ENCODE results near the gene SV2C. TPM values are rescaled to one million over a fixed set of nuclear protein-coding genes. Genes with fewer than 3 reads are reported as not detected.
"Not testable (repeated sequence)": the region's sequence is repeated elsewhere in the genome, so short reads cannot be mapped to it uniquely, and the experiment has no call there.

Gene SV2C
- total RNA-seq, 1 donor from 2014 or later, result not detected

DNA sequence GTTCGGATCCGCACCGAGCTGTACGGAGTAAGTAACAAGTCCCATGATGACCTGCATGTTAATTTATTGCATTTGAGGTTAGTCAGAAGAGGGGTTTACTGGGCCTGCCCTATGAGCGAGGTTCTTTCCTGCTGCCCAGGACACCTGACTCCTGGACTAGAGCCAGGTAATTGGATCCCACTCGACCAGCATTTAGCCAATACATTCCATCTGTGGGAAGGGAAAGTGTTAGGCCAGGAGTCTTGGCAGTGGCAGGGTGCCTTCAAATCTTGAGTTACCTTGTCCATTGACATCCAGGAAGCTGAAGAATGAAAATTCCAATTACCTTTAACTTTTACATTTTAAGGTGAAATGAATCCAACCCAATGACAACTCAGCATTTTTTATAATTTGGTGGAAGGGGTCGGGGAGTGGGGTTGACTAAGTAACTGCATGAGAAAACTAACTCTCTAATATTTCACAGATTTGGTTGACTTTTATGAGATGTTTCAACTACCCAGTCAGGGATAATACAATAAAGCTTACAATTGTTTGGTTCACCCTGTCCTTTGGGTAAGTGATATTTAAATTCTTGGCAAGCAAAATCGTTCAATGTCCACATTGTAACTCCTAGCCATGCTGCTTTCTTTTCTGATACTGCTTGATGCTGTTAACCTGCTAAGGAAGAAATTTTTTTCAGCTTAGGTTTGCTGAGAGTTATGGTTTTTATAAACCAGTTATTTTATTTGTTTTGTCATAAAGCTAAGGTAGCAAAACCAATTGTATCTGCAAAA, 208.3 kb downstream of the SV2C start:
- DNase-seq (ENCODE audit: low read depth), result peak; percentile 48
- peak; percentile 81 for FAIRE-seq
- TF ChIP-seq, protein P1, sequence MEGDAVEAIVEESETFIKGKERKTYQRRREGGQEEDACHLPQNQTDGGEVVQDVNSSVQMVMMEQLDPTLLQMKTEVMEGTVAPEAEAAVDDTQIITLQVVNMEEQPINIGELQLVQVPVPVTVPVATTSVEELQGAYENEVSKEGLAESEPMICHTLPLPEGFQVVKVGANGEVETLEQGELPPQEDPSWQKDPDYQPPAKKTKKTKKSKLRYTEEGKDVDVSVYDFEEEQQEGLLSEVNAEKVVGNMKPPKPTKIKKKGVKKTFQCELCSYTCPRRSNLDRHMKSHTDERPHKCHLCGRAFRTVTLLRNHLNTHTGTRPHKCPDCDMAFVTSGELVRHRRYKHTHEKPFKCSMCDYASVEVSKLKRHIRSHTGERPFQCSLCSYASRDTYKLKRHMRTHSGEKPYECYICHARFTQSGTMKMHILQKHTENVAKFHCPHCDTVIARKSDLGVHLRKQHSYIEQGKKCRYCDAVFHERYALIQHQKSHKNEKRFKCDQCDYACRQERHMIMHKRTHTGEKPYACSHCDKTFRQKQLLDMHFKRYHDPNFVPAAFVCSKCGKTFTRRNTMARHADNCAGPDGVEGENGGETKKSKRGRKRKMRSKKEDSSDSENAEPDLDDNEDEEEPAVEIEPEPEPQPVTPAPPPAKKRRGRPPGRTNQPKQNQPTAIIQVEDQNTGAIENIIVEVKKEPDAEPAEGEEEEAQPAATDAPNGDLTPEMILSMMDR (IDR thresholded peaks at IDR 0.05; ENCODE audit: insufficient read depth, low read length, severe bottlenecking), result no peak
- Histone ChIP-seq H3K27me3 (ENCODE audit: control insufficient read depth, insufficient read depth, low read length) (no peaks in the 10 kb centered on the region), H3K4me3 (ENCODE audit: low read depth, low read length) (no peak overlapping the region), H3K36me3 (ENCODE audit: control insufficient read depth, insufficient read depth, low read length) (no peaks in the 10 kb centered on the region)

DNA sequence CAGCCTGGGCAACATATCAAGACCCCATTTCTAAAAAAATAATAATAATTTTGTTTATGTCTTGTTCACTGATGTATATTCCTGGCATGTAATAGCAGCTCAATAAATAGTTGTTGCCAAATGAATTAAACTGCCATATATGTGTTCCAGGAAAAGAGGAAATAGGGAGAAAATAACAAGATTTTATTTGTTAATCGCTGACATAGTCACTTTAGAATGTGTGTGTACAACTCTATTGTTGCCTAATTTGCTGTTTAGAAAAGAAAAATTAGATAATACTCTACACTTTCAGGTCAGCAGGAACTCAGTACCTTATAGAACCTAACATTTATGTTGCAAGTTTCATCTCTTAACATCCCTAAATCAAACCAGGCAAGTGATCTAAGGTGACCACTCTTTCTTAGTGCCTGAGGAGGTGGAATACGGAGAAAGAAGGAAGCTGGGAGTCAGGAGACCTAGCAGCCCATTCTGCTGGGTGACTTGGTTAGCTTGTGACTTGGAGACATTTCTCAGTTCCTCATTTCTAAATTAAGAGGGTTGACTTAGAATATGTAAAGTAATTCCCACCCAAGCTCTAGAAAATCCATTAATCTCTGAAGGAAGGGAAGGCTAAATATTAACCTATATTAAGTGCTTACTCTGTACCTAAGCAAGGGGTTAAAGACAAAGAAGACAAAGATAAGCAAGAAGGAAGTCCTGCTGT, 209.6 kb downstream of the SV2C start:
- H3K36me3 ChIP-seq (ENCODE audit: control insufficient read depth, insufficient read depth, low read length), result no peaks in the 10 kb centered on the region
- DNase-seq (ENCODE audit: low read depth), result no peak
- no peaks in the 10 kb centered on the region for H3K27me3 ChIP-seq (ENCODE audit: control insufficient read depth, insufficient read depth, low read length)
- TF ChIP-seq, protein P1 (IDR thresholded peaks at IDR 0.05; ENCODE audit: insufficient read depth, low read length, severe bottlenecking), result no peak
- no peak overlapping the region for H3K4me3 ChIP-seq (ENCODE audit: low read depth, low read length)
- no peak for FAIRE-seq

DNA sequence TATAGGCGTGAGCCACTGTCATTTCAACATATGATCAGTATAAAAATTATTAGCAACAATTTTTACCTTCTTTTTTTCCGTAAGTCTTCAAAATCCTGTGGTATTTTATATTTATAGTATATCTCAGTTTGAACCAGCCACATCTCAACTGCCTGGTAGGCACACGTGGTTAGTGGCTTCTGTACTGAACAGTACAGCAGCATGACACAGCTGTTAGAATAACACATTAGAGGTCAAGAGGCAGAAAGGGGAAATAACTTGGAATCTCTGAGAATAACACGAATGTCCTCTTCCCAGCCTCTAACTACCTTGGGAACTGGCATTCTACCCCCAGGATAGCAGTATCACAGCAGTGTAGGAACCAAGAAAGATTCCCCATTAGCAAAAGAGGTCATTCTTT, 211.4 kb downstream of the SV2C start:
- Histone ChIP-seq H3K36me3 (ENCODE audit: control insufficient read depth, insufficient read depth, low read length) (no peaks in the 10 kb centered on the region), H3K4me3 (ENCODE audit: low read depth, low read length) (no peak overlapping the region), H3K27me3 (ENCODE audit: control insufficient read depth, insufficient read depth, low read length) (no peaks in the 10 kb centered on the region)
- TF ChIP-seq, protein P1 (IDR thresholded peaks at IDR 0.05; ENCODE audit: insufficient read depth, low read length, severe bottlenecking), result no peak
- no peak for FAIRE-seq
- DNase-seq (ENCODE audit: low read depth), result no peak

DNA sequence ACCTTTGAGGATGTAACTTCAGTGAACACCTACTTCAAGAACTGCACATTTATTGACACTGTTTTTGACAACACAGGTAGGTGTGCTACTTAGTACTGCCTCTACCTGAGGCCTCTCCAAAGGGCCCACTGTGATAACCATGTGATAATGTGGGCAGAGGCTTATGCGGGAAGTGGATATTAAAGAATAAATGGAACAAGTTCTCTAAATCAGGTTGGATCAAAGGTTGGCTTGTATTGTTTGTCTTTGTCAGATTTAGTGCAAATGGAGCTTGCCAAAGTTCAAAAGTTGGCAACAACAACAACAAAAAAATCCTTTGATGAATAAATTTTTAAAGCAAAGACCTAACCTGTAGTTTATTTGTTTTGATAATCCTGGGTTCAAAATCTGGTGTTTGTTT, 215.7 kb downstream of the SV2C start:
- DNase-seq (ENCODE audit: low read depth) (no peak), FAIRE-seq (peak; percentile 68)
- TF ChIP-seq, protein P1 (IDR thresholded peaks at IDR 0.05; ENCODE audit: insufficient read depth, low read length, severe bottlenecking), result no peak
- Histone ChIP-seq H3K27me3 (ENCODE audit: control insufficient read depth, insufficient read depth, low read length) (no peaks in the 10 kb centered on the region), H3K36me3 (ENCODE audit: control insufficient read depth, insufficient read depth, low read length) (no peaks in the 10 kb centered on the region), H3K4me3 (ENCODE audit: low read depth, low read length) (no peak overlapping the region)

DNA sequence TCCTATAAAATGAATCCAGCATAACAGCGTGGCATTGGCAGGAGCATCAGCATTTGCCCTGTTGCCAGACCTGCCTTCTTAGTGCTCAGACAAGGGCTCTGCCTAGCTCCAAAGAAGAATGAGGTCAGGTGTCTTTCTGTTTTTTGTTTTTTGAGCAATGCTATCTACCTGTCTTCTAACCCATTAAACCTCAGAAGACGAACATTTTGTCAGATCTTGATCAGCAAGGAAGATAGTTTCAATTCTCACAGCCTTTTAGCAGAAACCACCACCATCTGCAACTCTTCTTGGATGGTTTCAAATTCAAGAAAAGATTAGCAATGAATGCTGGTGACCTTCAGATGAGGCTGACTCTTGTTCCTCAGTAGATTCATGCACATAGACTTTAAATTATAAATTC, 216.4 kb downstream of the SV2C start:
- Histone ChIP-seq H3K27me3 (ENCODE audit: control insufficient read depth, insufficient read depth, low read length) (no peaks in the 10 kb centered on the region), H3K4me3 (ENCODE audit: low read depth, low read length) (no peak overlapping the region), H3K36me3 (ENCODE audit: control insufficient read depth, insufficient read depth, low read length) (no peaks in the 10 kb centered on the region)
- TF ChIP-seq, protein P1 (IDR thresholded peaks at IDR 0.05; ENCODE audit: insufficient read depth, low read length, severe bottlenecking), result no peak
- DNase-seq (ENCODE audit: low read depth) (no peak), FAIRE-seq (no peak)

DNA sequence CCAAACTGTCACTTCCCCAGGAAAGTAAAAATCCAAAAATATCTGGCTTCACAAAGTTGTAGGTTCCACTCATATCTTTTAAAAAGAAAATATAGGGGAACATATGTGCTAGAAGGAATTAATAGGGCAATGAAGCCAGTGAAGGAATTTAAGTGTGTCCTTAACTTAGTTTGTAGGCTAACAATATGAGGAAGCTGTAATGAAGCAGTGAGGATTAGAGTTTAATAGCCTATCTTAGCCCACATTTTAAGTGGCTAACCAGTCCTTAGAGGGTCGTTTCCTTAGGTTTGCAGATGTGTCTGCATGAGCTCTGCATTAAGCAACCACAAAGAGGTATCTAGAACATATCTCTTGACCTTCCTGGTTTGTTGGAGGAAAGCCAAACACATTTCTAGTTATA, 218.7 kb downstream of the SV2C start:
- not testable (repeated sequence) for H3K36me3 ChIP-seq (ENCODE audit: control insufficient read depth, insufficient read depth, low read length); DNase-seq (ENCODE audit: low read depth); H3K4me3 ChIP-seq (ENCODE audit: low read depth, low read length); FAIRE-seq; H3K27me3 ChIP-seq (ENCODE audit: control insufficient read depth, insufficient read depth, low read length)

DNA sequence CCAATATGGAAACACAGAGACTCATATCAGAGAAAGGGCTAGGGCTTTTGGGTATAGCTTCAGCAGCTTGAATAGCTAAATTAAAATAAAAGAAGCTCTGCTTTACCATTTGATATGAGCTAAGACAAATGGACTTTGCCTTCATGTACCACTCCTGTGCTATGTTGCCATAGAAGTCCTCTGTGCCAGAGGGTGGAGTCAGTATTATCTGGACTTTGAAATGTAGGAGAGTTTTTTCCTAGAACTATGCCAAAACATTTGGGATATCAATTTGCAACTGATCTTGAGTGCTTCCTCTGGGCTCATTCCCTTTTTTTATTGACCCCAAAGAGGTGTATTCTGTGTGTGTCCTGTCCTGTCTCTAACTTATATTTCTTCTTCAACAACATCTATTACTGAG, 219.5 kb downstream of the SV2C start:
- H3K36me3 ChIP-seq (ENCODE audit: control insufficient read depth, insufficient read depth, low read length); H3K4me3 ChIP-seq (ENCODE audit: low read depth, low read length); H3K27me3 ChIP-seq (ENCODE audit: control insufficient read depth, insufficient read depth, low read length); DNase-seq (ENCODE audit: low read depth); FAIRE-seq: not testable (repeated sequence)

Data from bronchial epithelial cell (primary cell).